ENCODE results near the gene PNCK.

GRCh38 chrX:153628665-153629064 lies 44.9 kb downstream of the PNCK start:
- TF ChIP-seq CTCF (IDR thresholded peaks at IDR 0.05) (no peak), POLR2A (IDR thresholded peaks at IDR 0.05) (no peak)
